HG03097 (cell line): ENCODE data around the gene MICAL2.

Experiments used
- ATAC-seq: cut with Tn5 transposase; IDR thresholded peaks from one replicate; pipeline ENCODE4 v1.9.1; 2021; ENCODE audit not compliant: unreplicated experiment, low FRiP score

MICAL2 gene

DNA sequence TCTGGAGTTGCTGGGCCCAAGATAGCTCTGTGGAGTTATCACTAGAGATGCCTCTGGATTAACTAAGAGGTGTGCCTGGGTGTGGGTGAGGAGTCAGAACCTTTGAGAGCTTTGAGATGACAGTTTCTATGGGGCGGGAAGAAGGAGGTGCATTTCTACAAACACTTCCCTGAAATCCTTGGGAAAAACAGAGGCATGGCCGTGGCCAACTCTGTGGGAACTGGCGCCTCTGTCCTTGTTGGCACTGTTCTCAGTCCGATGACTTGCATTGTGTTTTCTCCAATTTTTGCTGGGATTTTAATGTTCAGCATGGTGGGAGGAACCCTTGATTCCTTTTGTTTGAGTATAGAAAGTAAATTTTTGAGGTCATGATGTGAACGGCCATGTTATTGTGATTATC is 151.2 kb downstream of the MICAL2 start:
- ATAC-seq = no peak

DNA sequence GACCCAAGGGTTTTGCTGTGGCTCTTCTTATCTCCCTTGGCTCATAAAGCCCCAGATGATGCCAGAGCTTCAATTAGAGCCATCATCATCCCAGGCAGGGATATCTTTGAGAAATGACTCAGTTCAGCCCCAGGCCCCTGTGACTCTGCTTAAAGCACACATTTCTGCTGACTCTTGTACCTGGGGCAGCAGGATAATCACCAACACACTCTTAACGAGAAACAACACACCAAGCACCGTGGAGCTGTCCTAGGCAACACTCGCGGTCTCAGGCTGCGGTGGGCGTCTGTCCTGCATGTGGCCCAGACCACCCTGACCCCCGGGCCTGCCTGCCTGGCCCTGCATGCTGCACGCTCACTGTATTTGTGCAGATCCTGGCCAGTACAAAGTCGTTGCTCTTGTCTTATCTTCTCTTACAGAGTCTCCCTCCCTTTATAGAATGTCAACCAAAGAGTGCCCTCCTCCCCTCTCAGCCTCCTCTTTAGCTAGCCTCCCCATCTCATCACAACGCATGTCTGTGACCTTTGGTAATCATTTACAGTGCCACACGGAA is 152.8 kb downstream of the MICAL2 start:
- ATAC-seq = no peak

DNA sequence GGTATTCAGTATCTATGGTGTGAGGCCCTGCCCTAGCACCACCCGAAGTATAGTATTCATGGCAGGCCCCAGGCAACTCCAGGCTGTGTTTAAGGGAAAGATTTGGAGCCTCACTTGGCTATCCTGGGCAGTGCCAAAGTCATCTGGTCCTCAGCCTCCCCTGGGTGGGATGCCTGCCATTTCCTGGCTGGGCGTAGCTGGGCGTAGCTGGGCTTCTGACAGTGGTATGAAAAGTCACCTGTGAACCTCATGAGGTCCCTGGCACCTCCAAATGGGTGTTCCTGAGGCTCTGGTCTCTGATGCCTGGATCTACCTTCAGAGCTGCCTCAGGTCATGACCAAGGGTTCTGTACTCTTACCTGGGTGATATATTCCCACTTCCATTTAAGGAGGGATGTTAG is 154.0 kb downstream of the MICAL2 start:
- ATAC-seq = no peak

DNA sequence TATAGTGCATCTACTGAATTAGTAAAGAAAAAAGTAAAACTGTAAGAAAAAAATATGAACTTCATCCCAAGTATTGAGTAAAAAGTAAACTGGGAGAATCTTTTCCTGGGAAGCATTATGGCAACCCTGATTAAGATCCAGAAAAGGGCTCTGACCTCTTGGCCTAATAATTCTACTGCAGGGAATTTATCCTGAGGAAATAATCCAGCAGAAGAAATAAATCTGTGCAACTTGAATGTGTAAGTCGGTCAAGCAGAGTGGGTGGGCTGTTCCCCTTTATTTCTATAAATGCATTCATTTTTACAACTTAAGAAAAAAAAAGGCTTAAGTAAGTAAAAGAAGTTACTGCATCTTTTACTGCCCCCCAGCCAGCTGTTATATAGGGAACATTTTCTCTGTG is 155.7 kb downstream of the MICAL2 start:
- ATAC-seq = no peak

DNA sequence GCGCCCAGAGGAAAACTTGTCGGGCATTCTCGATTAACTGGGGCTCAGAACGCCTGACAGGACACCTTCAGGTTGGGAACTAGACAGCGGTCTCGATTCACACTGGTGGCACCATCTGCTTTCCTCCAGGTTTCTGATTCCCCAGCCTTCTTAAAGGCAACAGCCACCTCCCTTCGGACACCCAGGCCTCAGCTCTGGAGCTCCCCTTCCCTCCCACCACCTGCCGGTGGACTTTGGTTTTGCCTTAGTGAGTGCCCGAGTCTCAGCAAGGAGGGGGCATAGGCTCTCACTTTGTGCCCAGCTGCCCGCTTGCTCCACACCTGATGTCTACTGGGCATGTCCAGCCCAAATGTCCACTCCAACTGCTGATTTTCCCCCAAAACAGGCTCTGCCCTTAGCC is 156.6 kb downstream of the MICAL2 start:
- no peak for ATAC-seq

DNA sequence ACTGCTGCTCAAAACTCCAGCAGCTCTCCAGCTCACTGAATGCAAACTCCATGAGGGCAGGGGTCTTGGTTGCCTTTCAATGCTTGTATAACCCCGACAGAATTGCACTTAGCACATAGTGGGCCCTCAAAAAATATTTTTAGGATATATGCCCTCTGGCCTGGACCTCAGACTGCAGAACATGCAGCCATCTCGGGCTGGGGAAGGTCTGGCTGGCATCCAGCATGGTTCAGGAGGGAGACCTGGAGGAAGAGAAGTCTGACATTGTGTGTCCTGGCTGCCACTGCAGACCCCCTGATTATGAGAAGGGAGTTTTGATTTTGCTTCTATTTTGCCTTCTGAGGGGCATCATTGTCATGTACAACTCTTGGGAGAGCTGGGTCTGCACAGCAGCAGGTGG is 157.5 kb downstream of the MICAL2 start:
- no peak for ATAC-seq

DNA sequence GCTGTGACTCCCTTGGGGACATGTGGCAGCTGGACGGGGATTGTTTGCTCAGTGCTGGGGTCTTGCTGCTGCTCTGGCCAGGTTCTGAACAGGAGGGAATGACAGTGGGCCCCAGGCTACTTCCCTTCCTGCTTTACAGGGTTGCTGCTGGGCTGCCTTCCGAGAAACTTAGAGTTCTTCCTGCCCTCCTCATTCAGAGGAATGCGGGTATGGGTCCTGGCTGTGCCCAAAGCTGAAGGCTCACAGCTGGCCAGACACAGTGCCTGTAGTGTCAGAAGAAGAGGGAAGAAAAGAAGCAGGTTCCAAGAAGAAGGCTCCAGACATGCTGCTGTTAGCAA is 158.7 kb downstream of the MICAL2 start:
- ATAC-seq = no peak

DNA sequence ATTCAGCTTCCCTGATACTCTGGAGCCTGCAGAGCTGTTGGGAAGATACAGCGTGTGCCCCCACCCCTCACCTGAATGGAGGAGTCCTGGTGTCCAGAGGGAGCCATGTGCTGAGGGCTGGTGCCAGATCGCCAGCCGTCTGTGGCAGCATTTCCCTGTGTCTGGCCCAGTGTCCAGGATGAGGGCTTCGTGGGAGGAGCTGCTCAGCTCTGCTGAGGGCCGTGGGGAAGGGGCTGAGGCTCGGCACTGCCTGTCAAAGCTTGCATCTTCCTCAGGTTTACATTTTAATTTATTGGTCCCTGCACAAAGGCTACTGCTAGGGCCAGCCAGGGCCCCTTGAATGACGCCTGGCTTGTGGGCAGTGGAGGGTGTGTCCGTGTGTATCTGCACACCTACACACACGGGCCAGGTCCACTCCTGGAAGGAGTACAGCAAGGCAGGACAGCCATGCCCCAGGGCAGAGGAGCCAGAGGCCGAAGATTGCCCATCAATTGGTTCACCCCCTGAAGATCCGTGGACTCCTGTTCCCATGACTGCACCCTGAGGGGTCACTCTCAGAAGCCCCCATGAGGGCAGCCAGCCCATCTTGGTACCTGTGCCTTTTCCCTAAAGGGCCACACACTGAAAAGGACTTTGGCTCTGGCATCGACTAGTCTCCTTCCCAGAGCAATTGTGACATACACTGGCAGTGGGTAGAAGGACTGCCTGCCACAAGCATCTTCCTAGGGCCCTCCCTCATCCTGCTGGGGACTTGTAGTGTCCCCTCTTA is 159.2 kb downstream of the MICAL2 start:
- no peak for ATAC-seq

DNA sequence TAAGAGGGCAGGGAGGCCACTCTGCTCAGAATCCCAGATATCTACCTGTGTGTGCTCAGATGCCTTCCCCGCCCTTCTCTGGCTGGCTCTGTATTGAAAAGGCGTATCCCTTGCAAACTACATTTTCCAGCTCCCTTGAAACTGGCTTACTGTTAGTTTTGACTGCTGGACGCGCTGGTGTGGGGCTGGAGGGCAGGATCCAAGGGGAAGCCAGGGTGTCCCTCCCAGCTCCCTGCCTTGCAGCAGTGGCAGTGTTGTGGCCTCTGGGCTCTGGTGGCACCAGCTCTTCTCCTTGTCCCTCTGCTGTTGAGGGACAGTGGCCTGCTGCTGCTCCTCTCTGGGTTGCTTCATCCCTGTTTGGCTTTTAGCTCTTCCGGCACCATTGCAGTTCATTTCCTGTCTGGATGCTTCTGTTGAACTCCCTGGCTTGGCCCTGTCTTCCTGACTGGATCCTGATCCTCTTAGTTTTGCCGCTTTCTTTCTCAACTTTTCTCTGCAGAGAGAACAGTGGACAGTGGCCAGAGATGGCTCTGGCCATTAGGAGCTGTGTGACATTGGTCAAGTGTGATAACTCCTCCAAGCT is 159.9 kb downstream of the MICAL2 start:
- no peak for ATAC-seq

DNA sequence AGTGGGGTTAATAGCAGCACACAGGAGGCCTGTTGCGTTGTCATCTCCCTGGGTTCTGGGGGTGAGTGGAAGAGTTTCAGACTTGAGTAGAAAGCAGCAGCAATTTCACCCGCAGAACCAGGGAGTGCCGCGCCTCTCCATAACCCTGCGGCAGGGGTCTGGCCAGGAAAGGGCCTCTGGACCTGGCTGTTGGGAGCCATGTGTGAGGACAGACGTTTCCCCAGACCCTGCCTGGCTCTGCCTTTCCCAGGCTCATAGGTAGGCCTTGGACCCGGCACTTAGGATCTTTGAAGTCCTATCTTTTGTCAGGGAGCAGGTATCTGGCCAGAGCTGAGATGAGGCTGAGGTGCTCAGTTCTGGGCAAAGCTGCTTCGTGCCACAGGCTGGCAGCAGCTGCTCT is 160.4 kb downstream of the MICAL2 start:
- no peak for ATAC-seq

DNA sequence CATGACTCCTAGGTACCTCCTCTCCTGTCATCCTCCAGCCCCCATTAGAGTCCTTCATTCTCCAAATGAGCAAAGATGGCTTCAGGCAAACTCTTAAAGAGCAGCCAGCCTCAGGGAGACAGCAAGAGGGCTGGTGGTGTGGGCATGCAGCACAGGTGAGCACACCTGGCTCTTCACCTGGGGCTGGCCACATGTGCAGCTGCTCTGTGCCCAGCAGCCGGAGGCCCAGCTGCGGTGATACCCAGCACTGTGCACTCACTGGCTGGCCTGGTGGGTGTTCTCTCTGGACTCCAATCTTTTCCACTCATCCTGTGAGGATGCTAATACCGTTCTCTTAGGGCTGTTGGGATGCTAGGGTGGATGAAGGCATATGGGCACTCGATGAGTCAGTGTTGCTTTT is 160.9 kb downstream of the MICAL2 start:
- no peak for ATAC-seq

DNA sequence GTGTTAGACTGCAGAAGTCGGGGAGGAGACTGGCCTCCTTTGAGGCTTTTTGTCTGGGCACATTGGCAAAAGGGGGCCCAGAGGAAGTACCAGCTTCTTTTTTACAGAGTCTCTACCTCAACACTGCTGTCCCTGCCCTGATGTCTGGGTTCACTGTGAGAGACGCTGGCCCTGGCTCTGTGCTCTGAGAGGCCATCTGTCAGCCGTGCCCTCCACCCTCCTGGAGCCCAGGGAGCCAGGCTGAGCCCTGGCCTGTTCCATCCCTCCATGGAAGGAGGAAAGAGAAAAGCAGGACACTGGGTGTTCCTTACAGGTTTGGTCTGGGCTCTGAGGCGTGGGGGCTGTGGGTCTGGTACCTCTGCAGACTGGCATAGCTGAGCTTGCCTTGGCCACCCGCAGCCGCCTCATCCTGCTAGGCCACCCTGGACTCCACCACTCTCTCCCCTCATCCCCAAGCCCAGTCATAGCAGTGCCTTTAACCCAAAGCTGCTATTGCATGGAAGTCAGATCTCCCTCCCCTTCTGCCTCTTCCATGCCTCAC is 161.5 kb downstream of the MICAL2 start:
- ATAC-seq = no peak

DNA sequence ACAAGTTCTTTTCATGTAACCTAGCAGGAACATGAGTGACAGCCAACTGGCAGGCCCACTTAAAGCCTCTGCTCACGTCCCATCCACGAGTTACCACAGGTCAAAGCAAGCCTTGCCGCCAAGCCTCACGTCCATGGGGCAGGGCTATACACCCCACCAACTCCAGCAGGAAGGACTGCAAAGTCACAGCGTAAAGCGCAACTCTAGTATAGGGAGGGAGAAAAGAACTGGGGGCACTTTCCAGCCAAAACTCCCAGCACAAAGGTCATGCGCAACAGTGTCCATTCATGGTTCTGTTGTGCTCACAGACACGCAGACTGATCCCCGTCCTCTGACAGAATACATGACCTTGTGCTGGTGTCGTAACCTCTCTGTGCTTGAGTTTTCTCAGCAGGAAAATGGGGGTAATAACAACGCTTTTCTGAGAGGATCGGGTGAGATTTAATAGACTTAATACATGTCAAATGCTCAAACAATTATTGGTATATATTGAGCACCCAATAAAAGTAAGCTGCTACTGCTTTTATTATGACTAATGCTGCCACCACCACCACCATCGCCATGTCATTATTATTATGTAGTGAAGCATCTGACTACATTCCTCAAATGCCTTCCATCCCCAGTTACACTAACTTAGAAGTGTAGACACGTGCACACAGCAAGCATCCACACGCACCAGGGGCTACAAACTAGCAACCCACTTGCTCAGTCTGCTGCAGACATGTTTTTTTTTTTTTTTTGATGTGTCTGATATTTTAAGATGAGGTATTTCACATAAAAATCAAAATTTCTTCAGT is 162.6 kb downstream of the MICAL2 start:
- no peak for ATAC-seq

DNA sequence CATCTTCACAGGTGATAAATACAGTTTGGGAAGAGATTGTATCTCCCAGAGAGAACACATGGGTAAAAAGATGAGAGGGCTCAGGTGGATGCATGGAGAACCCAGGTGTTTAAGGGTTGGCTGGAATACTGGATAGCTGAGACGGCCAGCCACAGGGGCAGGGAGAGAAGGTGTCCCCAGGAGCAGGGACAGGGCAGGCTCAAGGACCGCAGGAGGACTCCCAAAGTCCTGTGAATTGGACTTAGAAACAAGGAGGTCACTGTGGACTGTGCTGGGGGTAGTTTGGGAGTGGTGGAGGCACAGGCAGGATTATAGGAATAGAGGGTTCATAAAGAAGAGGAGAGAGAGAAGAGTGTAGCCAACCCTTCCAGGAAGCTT is 163.2 kb downstream of the MICAL2 start:
- ATAC-seq = no peak

DNA sequence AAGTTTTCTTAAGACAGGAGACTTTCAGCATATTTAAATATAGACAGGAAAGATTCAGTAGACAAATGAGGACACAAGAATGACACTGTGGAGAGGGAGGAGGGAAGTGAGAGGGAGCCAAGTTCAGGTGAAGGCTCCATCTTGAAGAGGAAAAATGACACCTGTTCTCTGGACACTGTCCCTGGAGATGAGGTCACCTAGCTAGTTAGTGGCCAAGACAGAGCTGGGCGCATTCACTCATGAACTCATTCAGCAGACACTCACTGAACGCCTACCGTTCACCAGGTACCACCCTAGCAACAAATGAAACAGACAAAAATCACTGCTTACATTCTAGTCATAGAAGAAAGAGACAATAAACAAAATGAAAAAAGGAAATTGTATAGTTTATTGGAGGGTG is 163.7 kb downstream of the MICAL2 start:
- no peak for ATAC-seq

DNA sequence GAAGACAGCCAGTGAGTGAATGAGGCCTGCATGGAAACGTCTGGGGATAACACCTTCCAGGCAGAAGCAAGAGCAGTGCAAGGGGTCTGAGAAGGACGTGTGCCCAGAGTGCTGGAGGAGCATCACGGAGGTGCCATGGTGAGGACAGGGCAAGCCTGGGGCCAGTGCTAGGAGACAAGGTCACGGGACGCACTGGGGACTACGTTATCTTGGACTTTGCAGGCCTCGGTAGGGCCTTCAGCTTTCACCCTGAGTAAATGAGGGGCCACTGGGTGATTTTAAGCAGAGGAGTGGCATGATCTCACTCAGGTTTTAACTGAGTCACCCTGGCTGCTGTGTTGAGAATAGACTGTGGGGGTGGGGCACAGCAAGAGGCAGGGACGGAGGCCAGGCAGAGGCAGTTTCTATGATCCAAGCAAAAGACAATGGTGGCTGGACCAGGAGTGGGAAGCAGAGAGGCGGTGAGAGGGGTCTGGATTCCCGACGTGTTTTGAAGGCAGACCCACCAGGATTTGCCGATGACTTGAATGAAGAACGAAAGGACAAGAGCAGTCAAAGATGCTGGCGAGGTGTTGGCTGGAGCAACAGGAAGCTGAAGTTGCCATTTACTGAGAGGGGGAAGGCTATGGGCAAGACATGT is 164.3 kb downstream of the MICAL2 start:
- ATAC-seq = no peak

DNA sequence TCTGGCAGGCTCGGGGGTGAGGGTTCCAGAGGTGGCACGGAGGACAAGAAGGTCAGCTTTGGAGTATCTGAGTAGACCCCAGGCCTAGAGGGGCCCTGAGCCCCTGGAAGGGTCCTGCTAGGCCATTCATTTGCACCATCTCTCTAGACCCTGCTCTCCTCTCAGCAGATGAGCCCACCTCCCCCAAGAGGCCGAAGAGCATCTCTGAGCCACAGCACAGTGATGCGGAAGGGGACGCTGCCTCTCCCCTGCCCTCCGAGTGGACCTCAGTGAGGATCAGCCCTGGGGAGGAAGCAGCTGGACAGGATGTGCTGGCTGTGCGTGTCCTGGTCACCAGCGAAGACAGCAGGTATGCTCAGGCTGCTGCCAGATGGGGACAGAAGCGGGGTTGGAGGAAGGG is 165.4 kb downstream of the MICAL2 start:
- ATAC-seq = no peak

DNA sequence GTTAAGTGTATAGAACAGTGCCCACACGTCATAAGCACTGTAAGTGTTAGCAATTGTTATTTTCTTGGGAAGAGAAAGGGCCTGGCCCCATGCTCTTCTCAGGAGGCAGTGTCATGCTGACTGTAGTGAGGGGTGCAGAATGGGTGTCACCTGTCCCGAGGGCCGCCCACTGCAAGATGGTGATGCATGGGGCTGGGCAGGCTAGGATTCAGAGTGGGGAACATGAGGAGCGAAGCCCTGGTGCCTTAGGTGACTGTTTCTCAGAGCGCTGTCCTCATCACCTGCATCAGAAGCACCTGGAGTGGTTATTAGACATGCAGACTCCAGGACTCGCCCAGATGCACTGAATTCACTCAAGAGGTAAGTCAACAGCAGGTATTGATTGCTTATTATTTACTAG is 166.0 kb downstream of the MICAL2 start:
- no peak for ATAC-seq

DNA sequence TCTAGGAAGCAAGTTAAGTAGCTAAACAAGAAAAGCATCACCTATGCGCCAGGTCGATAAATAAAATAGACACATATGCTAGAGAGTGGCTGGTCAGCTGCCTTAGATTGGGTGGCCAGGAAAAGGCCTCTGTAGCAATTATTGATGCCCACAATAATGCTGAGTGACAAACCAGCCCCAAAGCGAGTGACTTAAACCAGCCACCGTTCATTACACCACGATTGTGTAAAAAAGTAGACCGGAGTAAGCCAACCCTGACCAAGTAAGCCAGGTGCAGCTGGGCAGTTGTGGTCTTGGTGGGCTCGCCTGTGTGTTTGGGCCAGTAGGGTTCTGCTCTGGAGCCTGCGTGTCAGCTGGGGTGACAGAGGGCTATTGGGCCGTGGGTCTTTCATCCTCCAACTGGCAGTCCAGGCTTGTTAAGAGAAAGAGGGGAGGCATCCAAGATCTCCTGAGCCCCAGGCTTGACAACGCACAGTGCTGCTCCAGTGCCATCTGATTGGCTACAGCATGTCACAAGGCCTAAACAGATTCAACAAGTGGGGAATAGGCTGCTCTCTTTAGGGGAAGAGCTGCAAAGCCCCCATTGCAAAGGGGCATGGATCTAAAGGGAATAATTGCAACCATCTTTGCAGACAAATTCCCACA is 166.6 kb downstream of the MICAL2 start:
- no peak for ATAC-seq
